Coronary artery (tissue), 2 donors: Measurements from ENCODE around the gene KCNJ6.

Experiments used
- DNase-seq: peaks from one replicate; pipeline ENCODE4 v3.0.0-alpha.2; 2017; ENCODE audit warnings: low spot score
- H3K27ac ChIP-seq, 2 donors: fragments of 200-600 bp; sonication (generic); one replicate each; pipeline ENCODE4 v1.5.1; 2016 to 2019
- H3K4me3 ChIP-seq: fragments of 200-600 bp; sonication (generic); 2 replicates; pipeline ENCODE4 v1.5.1; 2016; ENCODE audit warnings: mild to moderate bottlenecking, moderate library complexity
- CTCF ChIP-seq: fragments of 200-600 bp; sonication (generic); IDR thresholded peaks from one replicate; pipeline ENCODE4 v1.5.1; 2019; ENCODE audit warnings: antibody characterized with exemption

Gene KCNJ6

DNA sequence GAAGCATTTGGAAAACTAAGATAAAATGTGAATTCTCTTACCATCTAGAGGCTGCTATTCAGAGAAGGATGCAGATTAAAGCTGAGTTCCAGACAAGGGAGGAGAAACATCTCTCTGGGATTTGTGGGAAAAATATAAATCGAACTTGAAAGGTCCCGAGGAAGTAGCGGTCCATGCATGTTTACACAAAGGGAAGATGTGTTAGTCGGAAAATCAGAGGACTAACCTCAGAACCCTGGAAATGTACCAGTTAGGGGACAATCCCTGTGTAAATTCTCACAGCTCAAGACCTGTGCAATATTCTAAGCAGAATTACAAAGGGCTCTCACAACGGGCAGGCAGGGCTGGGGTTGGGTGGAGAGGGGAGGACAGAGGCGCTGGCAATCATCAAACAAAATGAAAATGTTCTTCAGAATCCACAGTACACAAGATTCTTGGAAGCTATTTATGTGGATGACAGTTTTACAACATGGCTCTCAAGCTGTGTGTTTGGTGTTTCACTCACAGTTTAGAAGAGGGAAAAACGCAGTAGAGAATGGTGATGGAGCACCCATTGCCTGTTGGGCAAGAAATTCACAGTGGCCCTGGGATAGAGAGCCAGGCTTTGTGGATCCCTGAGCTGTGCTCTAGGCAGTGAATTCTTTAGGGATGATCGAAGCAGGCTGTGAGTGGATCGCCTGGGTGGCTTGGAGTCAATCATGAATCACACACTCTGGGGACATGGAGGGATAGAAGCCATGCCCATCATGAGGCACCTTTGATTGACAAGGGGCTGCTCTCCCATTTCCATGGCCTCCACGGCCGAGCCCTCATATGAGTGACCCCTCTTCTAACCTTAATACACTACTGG is 47.6 kb downstream of the KCNJ6 start:
- no peak for DNase-seq
- TF ChIP-seq CTCF = no peak
- Histone ChIP-seq H3K27ac (no peak overlapping the region), H3K4me3 (no peak overlapping the region)

- no peak for TF ChIP-seq CTCF
- Histone ChIP-seq H3K4me3 (no peak overlapping the region), H3K27ac (no peak overlapping the region)
- DNase-seq = no peak
Measured at GRCh38 chr21:37866027-37866426, 50.2 kb downstream of the KCNJ6 start.

DNA sequence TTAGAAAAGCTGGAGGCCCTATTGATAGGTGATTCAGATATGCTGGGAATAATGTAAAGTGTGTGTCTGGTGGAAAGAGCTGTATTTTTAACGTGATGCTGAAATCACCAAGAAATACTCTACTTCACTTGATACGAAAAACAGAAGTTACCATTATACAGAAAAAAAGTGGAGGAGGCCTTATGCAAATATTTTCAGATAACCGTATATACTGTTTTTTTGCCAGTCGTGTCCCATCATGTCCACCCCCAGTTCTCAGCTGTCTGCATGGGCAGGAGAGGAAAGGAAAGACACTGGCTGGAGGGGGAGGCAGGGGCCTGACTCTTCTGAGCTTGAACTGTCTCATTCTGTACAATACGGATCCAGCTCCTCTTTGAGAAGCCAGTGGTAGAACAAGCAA is 51.1 kb downstream of the KCNJ6 start:
- DNase-seq = no peak
- Histone ChIP-seq H3K27ac (no peak overlapping the region), H3K4me3 (no peak overlapping the region)
- no peak for TF ChIP-seq CTCF

- H3K27ac ChIP-seq = no peak overlapping the region
- no peak for DNase-seq
- no peak for TF ChIP-seq CTCF
Measured at GRCh38 chr21:37863842-37864241, 52.4 kb downstream of the KCNJ6 start.

DNA sequence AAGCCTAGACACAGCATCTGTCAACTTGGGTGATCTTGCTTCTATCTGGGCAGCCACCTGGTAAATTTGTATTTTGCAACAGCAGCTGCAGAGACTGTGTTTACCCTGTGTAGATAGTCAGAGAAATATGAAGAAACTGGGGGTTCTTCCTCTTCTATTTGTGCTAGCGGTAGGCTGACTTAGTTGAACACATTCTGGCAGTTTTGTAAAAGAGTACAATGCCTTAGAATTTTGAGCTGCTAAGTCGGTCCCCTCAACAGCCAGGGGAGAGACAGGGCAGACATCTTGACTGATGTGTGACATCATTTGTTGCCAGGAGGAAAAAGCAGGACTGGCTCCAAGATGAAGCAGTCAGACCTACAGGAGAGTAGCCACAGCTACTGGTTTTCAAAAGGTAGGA is 53.7 kb downstream of the KCNJ6 start:
- no peak for DNase-seq
- Histone ChIP-seq H3K27ac (no peak overlapping the region), H3K4me3 (no peak overlapping the region)
- no peak for TF ChIP-seq CTCF

More at GRCh38 chr21:37863842-37864241, 52.4 kb downstream of the KCNJ6 start:
- H3K4me3 ChIP-seq = no peak overlapping the region

- no peak for DNase-seq
- TF ChIP-seq CTCF = no peak
- no peak overlapping the region for H3K4me3 ChIP-seq
- no peak overlapping the region for H3K27ac ChIP-seq
Measured at GRCh38 chr21:37861561-37861960, 54.7 kb downstream of the KCNJ6 start.

- no peak overlapping the region for H3K4me3 ChIP-seq
- TF ChIP-seq CTCF = no peak
- no peak overlapping the region for H3K27ac ChIP-seq
- no peak for DNase-seq
Measured at GRCh38 chr21:37860416-37860815, 55.8 kb downstream of the KCNJ6 start.
